ENCODE measurements around the gene CLCN6.

The CLCN6 gene

GRCh38 chr1:11768821-11769220 is 37.2 kb upstream of the CLCN6 start:
- Histone ChIP-seq H3K9ac (ENCODE audit: low read length) (no peak overlapping the region), H3K27me3 (ENCODE audit: control insufficient read depth in 1 of 2, insufficient read depth in 2 of 2, low read length in 2 of 2) (peaks cover 0 to 9% of the 10 kb centered on the region in 2 donors), H3K27ac (ENCODE audit: low read depth, low read length) (no peak overlapping the region), H3K9me3 (ENCODE audit: low read length) (no peaks in the 10 kb centered on the region), H3K4me1 (ENCODE audit: insufficient read depth, low read length) (no peaks in the 10 kb centered on the region), H3K4me3 (ENCODE audit: low read depth in 1 of 2, low read length in 2 of 2) (no peak overlapping the region), H3K36me3 (ENCODE audit: insufficient read depth, low read length) (no peaks in the 10 kb centered on the region)

DNA sequence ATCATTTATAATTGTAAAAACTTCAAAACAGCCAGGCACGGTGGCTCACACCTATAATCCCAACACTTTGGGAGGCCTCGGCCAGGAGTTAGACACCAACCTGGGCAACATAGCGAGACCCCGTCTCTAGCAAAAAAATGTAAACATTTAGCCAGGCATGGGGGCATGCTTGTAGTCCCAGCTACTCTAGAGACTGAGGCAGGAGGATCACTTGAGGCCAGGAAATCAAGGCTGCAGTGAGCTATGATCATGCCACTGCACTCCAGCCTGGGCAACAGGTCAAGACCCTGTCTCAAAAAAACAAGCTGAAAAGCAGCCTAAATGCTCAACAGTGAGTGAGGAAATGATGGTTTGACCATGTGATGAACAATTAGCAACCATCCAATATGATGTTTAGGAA is 36.7 kb upstream of the CLCN6 start:
- Histone ChIP-seq H3K36me3 (ENCODE audit: insufficient read depth, low read length) (no peaks in the 10 kb centered on the region), H3K27me3 (ENCODE audit: control insufficient read depth in 1 of 2, insufficient read depth in 2 of 2, low read length in 2 of 2) (peaks cover 0 to 9% of the 10 kb centered on the region in 2 donors), H3K9ac (ENCODE audit: low read length) (no peak overlapping the region), H3K27ac (ENCODE audit: low read depth, low read length) (no peak overlapping the region), H3K4me3 (ENCODE audit: low read depth in 1 of 2, low read length in 2 of 2) (no peak overlapping the region), H3K9me3 (ENCODE audit: low read length) (no peaks in the 10 kb centered on the region), H3K4me1 (ENCODE audit: insufficient read depth, low read length) (no peaks in the 10 kb centered on the region)

DNA sequence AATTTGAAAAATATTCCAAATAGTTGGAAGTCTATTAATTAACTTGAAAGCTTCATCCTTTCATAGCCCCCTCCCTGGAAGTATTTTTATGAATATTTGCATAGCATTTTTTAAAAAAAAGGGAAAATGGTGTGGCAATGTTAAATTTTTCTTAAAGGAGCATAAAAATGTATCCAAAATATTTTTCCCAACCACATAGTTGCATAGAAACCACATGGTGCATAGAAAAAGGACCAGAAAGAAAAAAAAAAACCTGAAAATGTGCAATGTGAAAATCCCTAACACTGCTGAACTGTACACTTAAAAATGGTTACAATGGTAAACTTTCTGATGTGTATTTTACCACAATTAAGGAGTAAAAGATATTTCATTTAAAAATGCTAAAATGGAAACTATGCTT is 36.0 kb upstream of the CLCN6 start:
- Histone ChIP-seq H3K9ac (ENCODE audit: low read length) (no peak overlapping the region), H3K4me3 (ENCODE audit: low read depth in 1 of 2, low read length in 2 of 2) (no peak overlapping the region), H3K4me1 (ENCODE audit: insufficient read depth, low read length) (no peaks in the 10 kb centered on the region), H3K27ac (ENCODE audit: low read depth, low read length) (no peak overlapping the region), H3K36me3 (ENCODE audit: insufficient read depth, low read length) (no peaks in the 10 kb centered on the region), H3K27me3 (ENCODE audit: control insufficient read depth in 1 of 2, insufficient read depth in 2 of 2, low read length in 2 of 2) (peaks cover 0 to 9% of the 10 kb centered on the region in 2 donors), H3K9me3 (ENCODE audit: low read length) (no peaks in the 10 kb centered on the region)

- H3K9me3 ChIP-seq (ENCODE audit: low read length) = no peaks in the 10 kb centered on the region
These were observed 34.4 kb upstream of the CLCN6 start for GRCh38 chr1:11771481-11772043.

GRCh38 chr1:11772458-11772857 is 33.5 kb upstream of the CLCN6 start:
- H3K4me1 ChIP-seq (ENCODE audit: insufficient read depth, low read length) = no peaks in the 10 kb centered on the region
- H3K27me3 ChIP-seq (ENCODE audit: control insufficient read depth in 1 of 2, insufficient read depth in 2 of 2, low read length in 2 of 2) = no peaks in the 10 kb centered on the region
- H3K4me3 ChIP-seq (ENCODE audit: low read depth in 1 of 2, low read length in 2 of 2) = no peak overlapping the region
- no peaks in the 10 kb centered on the region for H3K9me3 ChIP-seq (ENCODE audit: low read length)
- no peak overlapping the region for H3K9ac ChIP-seq (ENCODE audit: low read length)
- no peak overlapping the region for H3K27ac ChIP-seq (ENCODE audit: low read depth, low read length)
- H3K36me3 ChIP-seq (ENCODE audit: insufficient read depth, low read length) = no peaks in the 10 kb centered on the region

More at GRCh38 chr1:11771481-11772043, 34.4 kb upstream of the CLCN6 start:
- Histone ChIP-seq H3K4me3 (ENCODE audit: low read depth in 1 of 2, low read length in 2 of 2) (no peak overlapping the region), H3K4me1 (ENCODE audit: insufficient read depth, low read length) (no peaks in the 10 kb centered on the region), H3K36me3 (ENCODE audit: insufficient read depth, low read length) (no peaks in the 10 kb centered on the region), H3K27me3 (ENCODE audit: control insufficient read depth in 1 of 2, insufficient read depth in 2 of 2, low read length in 2 of 2) (peaks cover 0 to 2% of the 10 kb centered on the region in 2 donors), H3K27ac (ENCODE audit: low read depth, low read length) (no peak overlapping the region), H3K9ac (ENCODE audit: low read length) (no peak overlapping the region)

DNA sequence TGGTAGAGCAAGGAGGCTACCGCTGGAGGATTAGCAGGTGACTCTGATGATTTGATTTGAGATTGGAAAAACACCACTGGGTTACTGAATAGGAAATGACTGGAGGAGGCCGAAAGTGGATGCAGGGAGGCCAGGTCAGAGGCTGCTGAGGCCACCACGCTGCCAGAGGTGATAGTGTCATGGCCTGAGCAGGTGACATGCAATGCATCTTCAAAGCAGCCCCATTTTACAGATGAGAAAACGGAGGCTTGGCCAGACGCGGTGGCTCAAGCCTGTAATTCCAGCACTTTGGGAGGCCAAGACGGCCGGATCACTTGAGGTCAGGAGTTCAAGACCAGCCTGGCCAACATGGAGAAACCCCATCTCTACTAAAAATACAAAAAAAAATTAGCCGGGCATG is 31.2 kb upstream of the CLCN6 start:
- Histone ChIP-seq H3K36me3 (ENCODE audit: insufficient read depth, low read length) (no peaks in the 10 kb centered on the region), H3K4me1 (ENCODE audit: insufficient read depth, low read length) (no peaks in the 10 kb centered on the region), H3K27ac (ENCODE audit: low read depth, low read length) (no peak overlapping the region), H3K4me3 (ENCODE audit: low read depth in 1 of 2, low read length in 2 of 2) (no peak overlapping the region), H3K27me3 (ENCODE audit: control insufficient read depth in 1 of 2, insufficient read depth in 2 of 2, low read length in 2 of 2) (no peaks in the 10 kb centered on the region), H3K9me3 (ENCODE audit: low read length) (no peaks in the 10 kb centered on the region), H3K9ac (ENCODE audit: low read length) (no peak overlapping the region)

- Histone ChIP-seq H3K27me3 (ENCODE audit: control insufficient read depth in 1 of 2, insufficient read depth in 2 of 2, low read length in 2 of 2) (no peaks in the 10 kb centered on the region), H3K9ac (ENCODE audit: low read length) (no peak overlapping the region), H3K4me3 (ENCODE audit: low read depth in 1 of 2, low read length in 2 of 2) (no peak overlapping the region), H3K9me3 (ENCODE audit: low read length) (no peaks in the 10 kb centered on the region), H3K4me1 (ENCODE audit: insufficient read depth, low read length) (no peaks in the 10 kb centered on the region), H3K36me3 (ENCODE audit: insufficient read depth, low read length) (no peaks in the 10 kb centered on the region), H3K27ac (ENCODE audit: low read depth, low read length) (no peak overlapping the region)
These were observed 28.2 kb upstream of the CLCN6 start for GRCh38 chr1:11777658-11778322.

- Histone ChIP-seq H3K36me3 (ENCODE audit: insufficient read depth, low read length) (no peaks in the 10 kb centered on the region), H3K27me3 (ENCODE audit: control insufficient read depth in 1 of 2, insufficient read depth in 2 of 2, low read length in 2 of 2) (no peaks in the 10 kb centered on the region), H3K27ac (ENCODE audit: low read depth, low read length) (no peak overlapping the region), H3K4me1 (ENCODE audit: insufficient read depth, low read length) (no peaks in the 10 kb centered on the region), H3K9me3 (ENCODE audit: low read length) (no peaks in the 10 kb centered on the region), H3K9ac (ENCODE audit: low read length) (no peak overlapping the region), H3K4me3 (ENCODE audit: low read depth in 1 of 2, low read length in 2 of 2) (no peak overlapping the region)
These were observed 27.7 kb upstream of the CLCN6 start for GRCh38 chr1:11778336-11778735.

GRCh38 chr1:11778844-11779623 is 27.0 kb upstream of the CLCN6 start:
- H3K9ac ChIP-seq (ENCODE audit: low read length) = no peak overlapping the region
- no peak overlapping the region for H3K27ac ChIP-seq (ENCODE audit: low read depth, low read length)
- H3K4me3 ChIP-seq (ENCODE audit: low read depth in 1 of 2, low read length in 2 of 2) = no peak overlapping the region
- no peaks in the 10 kb centered on the region for H3K4me1 ChIP-seq (ENCODE audit: insufficient read depth, low read length)
- H3K36me3 ChIP-seq (ENCODE audit: insufficient read depth, low read length) = no peaks in the 10 kb centered on the region
- no peaks in the 10 kb centered on the region for H3K27me3 ChIP-seq (ENCODE audit: control insufficient read depth in 1 of 2, insufficient read depth in 2 of 2, low read length in 2 of 2)
- H3K9me3 ChIP-seq (ENCODE audit: low read length) = no peaks in the 10 kb centered on the region

DNA sequence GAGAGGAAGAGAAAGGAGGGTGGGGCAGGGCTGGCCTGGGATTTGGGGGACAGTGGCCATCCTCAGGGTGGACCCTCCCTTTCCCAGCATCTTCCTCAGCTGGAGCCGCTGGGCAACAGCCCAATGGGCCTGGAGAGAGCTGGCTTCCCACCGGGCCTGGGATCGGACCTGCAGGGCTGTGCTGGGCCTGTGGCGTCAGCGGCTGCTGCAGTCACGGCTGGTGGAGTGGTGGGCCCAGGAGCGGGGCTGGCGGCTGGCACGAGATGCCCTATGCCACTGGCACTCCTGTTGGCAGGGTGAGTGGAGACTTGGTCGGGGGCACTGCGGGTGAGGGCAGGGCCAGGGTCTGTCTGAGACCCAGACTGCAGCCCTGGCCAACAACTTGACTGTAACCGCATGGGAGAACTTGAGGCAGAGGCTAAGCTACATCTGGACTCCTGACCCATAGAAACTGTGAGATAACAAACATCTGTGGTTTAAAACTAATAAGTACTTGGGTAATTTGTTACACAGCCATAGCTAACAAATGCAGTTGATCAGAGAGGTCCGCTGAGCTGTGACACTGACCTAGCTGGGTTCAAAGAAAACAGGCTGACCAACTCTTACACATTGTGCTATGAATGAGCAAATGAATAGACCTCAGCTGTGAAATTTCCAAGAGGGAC is 26.1 kb upstream of the CLCN6 start:
- Histone ChIP-seq H3K36me3 (ENCODE audit: insufficient read depth, low read length) (no peaks in the 10 kb centered on the region), H3K9me3 (ENCODE audit: low read length) (no peaks in the 10 kb centered on the region), H3K4me1 (ENCODE audit: insufficient read depth, low read length) (peaks cover 5% of the 10 kb centered on the region), H3K9ac (ENCODE audit: low read length) (no peak overlapping the region), H3K27me3 (ENCODE audit: control insufficient read depth in 1 of 2, insufficient read depth in 2 of 2, low read length in 2 of 2) (no peaks in the 10 kb centered on the region), H3K4me3 (ENCODE audit: low read depth in 1 of 2, low read length in 2 of 2) (no peak overlapping the region), H3K27ac (ENCODE audit: low read depth, low read length) (no peak overlapping the region)

- Histone ChIP-seq H3K27me3 (ENCODE audit: control insufficient read depth in 1 of 2, insufficient read depth in 2 of 2, low read length in 2 of 2) (no peaks in the 10 kb centered on the region), H3K4me3 (ENCODE audit: low read depth in 1 of 2, low read length in 2 of 2) (no peak overlapping the region), H3K36me3 (ENCODE audit: insufficient read depth, low read length) (no peaks in the 10 kb centered on the region), H3K9ac (ENCODE audit: low read length) (no peak overlapping the region), H3K27ac (ENCODE audit: low read depth, low read length) (no peak overlapping the region), H3K4me1 (ENCODE audit: insufficient read depth, low read length) (peaks cover 12% of the 10 kb centered on the region), H3K9me3 (ENCODE audit: low read length) (no peaks in the 10 kb centered on the region)
These were observed 25.4 kb upstream of the CLCN6 start for GRCh38 chr1:11780380-11781147.

Data from muscle layer of colon (tissue), 2 donors.